Ishikawa (cell line): ENCODE measurements around the gene WDR41.

ENCODE experiments used
- CEBPB ChIP-seq: IDR thresholded peaks from 2 replicates; pipeline ENCODE4 v1.6.1; 2012
- CREB1 ChIP-seq: IDR thresholded peaks from 2 replicates; pipeline ENCODE4 v1.6.1; 2012; ENCODE audit warnings: low read depth
- EGR1 ChIP-seq: IDR thresholded peaks from 2 replicates; pipeline ENCODE4 v1.6.1; 2012
- EP300 ChIP-seq: IDR thresholded peaks from 2 replicates; pipeline ENCODE4 v1.6.1; 2012; ENCODE audit warnings: borderline replicate concordance
- MAX ChIP-seq: IDR thresholded peaks from 2 replicates; pipeline ENCODE4 v1.6.1; 2012
- NFIC ChIP-seq: IDR thresholded peaks from 2 replicates; pipeline ENCODE4 v1.6.1; 2012
- RAD21 ChIP-seq: IDR thresholded peaks from 2 replicates; pipeline ENCODE4 v1.6.1; 2012; ENCODE audit warnings: low read depth
- TAF1 ChIP-seq: IDR thresholded peaks from 2 replicates; pipeline ENCODE4 v1.6.1; 2012; ENCODE audit warnings: low read depth, mild to moderate bottlenecking
- YY1 ChIP-seq: IDR thresholded peaks from 2 replicates; pipeline ENCODE4 v1.6.1; 2012; ENCODE audit warnings: low read depth
- TF ChIP-seq, protein P1 (sequence below): IDR thresholded peaks from 2 replicates; pipeline ENCODE4 v1.6.1; 2012

- no peak for TF ChIP-seq CEBPB
- no peak for TF ChIP-seq YY1
- no peak for TF ChIP-seq EP300
- TF ChIP-seq MAX: no peak
- TF ChIP-seq EGR1: no peak
- no peak for TF ChIP-seq TAF1
- TF ChIP-seq RAD21: no peak
- TF ChIP-seq, protein P1, sequence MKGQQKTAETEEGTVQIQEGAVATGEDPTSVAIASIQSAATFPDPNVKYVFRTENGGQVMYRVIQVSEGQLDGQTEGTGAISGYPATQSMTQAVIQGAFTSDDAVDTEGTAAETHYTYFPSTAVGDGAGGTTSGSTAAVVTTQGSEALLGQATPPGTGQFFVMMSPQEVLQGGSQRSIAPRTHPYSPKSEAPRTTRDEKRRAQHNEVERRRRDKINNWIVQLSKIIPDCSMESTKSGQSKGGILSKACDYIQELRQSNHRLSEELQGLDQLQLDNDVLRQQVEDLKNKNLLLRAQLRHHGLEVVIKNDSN: no peak
- TF ChIP-seq CREB1: no peak
- TF ChIP-seq NFIC: no peak
Measured at GRCh38 chr5:77513321-77513720, 21.2 kb upstream of the WDR41 start.
